CD4-positive, alpha-beta T cell treated with Interleukin-15 for 4 hours (primary cell): ENCODE measurements around the gene VWF.
"Not testable (repeated sequence)": the region's sequence is repeated elsewhere in the genome, so short reads cannot be mapped to it uniquely, and the experiment has no call there.

Experiments
- DNase-seq: peaks from one replicate; pipeline ENCODE4 v3.0.0-alpha.2; 2020; ENCODE audit warnings: low spot score

Gene VWF

DNA sequence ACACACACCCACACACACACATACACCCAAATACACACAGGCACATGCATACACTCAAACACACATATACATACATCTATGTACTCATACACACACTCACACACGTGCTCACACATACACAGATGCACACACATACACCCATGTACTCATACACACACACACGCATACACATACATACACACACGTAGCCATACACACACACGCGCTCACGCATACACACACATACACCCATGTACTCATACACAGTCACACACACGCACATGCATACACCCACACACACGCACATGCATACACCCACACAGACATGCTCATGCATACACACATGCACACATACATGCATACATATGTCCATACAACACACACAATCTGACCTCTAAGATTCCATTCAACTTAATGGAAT is 91.7 kb downstream of the VWF start:
- DNase-seq: no peak

DNA sequence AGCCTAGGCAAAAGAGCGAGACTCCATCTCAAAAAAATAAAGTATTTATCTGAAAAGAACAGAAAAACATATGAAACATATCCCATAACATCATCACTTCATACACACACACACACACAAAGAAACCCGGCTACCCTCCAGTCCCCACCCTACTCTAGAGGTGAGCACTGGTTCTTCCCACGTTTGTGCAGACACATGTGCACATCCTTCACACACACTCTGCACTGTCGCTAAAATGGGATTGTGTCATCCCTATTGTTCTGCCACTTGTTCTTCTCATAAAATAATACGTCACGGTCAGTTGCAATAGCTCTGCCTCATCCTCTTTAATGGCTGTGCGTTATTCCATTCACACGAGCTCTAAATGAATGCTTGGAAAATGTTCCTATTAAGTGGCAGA is 93.5 kb downstream of the VWF start:
- DNase-seq: no peak

DNA sequence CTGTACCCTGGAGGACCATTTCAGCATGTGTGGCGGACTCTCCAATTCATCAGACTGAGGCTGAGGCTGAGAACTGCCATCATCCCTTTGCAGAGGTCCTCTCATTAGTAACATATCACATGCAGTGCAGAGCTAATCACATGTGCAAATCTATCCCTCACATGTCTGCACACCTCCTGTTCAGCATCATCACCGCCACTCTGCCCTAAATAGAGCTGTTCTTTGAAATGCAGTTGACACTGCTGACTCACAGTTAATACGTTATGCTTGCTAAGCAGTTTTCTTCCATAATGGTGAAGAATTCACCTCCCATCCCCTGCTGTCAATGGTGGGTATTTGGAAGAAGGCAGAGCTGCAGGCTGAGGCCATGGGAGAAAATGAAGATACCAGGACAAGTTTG is 94.4 kb downstream of the VWF start:
- DNase-seq: no peak

DNA sequence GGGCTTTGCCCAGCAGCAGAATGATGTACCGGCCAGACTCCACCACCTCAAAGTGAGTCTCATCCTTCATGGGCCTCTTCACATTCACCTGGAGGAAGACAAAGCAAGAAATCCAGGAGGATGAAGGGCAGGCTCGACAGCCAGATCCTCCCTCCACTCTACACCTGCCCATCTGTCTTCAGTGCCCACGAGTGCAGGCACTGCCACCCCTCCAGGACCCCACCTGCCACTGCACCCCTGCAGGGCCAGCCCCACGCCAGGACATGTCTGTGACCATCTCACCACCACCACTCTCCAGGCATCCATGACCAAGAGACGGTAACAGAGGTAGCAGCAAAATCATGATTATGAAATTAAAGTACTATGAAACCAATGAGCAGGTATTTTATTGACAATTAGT is 95.1 kb downstream of the VWF start:
- no peak for DNase-seq

DNA sequence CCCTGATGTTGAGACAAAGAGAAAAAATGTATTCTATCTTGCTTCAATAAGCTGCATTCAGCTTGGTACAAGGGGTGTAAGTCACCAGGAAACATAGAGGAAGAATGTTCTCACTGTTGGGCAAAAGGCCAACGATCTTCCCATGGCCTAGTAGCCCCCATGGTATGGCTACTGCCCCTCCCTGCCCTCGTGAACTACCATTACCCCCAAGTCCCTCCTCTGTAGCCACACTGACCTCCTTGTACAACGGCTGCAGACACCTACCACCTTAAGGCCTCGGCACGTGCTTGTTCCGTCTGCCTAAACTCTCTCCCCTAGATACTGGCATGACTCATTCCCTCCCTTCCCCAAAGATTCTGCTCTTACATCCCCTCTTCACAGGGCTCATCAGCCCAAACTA is 97.5 kb downstream of the VWF start:
- no peak for DNase-seq

DNA sequence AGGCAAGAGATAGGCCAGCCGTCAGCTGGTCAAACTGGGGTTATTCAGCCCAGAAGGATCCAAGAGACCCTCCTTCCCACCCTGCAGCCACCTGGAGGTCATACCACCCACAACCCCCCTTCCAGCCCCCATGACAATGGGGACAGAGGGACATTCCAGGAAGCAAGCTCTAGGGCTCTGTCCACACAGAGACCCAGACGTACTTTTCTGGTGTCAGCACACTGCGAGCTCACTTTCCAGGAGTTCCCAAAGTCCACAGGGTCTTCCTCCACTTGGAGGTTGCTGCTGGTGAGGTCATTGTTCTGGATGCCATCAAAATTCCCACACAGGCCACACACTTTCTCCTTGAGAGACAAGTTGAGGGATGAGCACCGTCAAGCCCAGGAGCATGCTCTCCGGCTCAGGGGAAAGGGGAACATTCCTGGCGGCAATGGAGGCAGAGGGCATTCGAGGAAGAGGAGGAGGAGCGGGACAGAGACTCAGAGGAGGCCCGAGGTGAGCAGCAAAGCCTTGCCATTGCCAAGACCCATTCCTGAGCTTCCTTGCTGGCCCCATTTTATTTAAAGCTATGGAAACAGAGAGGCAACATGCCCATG is 98.7 kb downstream of the VWF start:
- DNase-seq: not testable (repeated sequence)

DNA sequence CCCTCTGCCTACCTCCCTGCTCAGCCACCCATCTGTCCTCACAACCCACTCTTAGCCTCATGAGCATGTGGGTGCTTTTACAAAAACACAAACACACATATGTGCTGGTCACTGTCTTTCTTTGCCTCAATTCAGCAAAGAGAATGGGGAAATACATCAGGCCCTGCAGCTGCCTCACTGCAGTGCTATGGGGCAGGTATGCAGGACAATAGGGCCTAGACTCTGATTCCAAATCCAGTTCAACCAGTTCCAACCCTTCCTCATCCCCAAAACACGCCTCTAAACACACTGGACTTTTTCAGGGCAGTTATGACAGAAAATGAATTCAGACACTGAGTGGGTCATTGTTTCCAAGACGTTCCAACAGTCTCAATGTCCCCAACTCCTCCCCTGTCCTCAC is 100.4 kb downstream of the VWF start:
- DNase-seq: not testable (repeated sequence)

DNA sequence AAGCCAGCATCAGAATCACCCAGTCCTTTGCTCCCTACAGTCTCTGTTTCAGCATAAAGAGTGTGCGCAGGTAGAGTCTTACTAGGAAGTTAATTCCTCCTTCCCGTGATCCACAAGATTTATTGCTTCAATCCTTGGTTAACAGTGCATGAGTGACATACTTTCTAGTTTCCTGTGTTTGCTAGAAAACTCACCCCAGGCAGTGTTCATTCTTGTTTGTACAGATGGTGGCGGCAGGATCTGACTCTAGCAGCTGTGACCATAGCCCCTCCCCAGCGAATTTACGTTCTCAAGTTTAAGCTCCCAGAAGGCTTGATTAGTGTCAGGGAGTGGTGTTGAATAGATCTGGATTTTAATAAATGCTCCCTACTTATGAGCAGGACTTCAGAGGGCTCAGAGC is 103.5 kb downstream of the VWF start:
- DNase-seq: no peak

DNA sequence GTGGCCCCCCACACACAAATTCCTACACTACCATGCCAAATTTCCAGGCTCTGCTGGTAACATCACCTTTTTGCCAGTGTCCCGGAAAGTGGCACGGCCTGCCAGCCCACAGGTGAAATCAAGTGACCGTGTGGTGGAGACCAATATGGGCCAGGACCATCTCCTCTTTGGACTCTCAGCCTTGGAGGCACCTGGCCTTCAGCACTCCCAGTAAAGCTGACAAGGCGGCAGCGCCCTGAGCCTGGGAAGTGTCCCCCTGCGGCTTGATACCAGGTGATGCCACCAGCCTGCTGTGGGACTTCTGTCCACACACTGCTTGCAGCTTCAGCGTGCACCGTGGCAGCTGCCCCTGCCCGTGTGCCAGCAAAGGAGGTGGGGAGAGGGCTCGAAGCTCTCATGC is 104.0 kb downstream of the VWF start:
- DNase-seq: not testable (repeated sequence)

DNA sequence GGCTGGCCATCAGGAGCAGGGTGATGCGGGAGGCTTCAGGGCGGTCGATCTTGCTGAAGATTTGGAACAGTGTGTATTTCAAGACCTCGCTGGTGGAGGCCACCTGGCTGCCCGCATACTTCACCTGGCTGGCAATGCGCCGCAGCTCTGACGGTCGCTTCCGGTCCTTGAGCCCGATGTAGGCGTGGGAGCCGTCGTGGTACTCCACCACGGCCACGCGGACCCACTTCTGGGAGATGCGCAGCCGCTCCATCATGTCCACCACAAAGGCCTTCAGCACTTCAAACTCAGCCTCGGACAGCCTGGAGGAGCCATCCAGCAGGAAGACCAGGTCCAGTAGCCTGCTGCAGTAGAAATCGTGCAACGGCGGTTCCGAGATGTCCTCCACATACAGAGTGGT is 105.2 kb downstream of the VWF start:
- DNase-seq: not testable (repeated sequence)

DNA sequence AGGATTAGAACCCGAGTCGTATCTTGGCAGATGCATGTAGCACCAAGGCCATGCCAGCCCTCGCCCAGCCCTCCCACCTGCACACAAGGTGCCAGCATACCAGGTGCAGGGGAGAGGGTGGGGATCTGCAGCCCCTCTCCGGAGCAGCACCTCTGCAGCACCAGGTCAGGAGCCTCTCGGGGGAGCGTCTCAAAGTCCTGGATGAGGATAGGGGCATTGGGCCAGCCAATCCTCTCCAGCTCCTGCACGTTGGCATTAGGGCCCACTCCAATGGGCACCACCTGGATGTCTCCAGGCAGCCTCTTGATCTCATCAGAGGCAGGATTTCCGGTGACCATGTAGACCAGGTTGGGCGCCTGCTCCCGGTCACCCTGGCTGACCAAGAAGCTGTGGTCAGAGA is 106.2 kb downstream of the VWF start:
- DNase-seq: no peak

DNA sequence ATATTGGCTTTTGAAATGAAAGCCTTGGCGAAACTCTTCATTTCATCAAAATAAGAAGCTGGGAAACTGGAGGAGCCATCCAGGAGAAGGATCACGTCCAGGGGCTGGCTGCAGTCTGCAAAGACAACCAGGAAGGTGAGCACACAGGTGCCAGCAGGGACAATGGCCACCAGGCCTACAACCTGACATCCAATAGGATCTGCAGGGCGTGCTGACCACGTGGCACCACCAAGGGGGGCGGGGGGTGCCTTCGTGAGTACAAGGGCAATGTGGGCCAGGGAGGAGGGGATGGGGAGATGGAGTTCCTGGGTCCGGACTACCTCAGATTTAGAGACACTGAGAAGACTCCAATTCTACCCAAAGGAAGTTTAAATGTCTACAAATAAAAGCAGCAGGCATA is 107.7 kb downstream of the VWF start:
- no peak for DNase-seq

DNA sequence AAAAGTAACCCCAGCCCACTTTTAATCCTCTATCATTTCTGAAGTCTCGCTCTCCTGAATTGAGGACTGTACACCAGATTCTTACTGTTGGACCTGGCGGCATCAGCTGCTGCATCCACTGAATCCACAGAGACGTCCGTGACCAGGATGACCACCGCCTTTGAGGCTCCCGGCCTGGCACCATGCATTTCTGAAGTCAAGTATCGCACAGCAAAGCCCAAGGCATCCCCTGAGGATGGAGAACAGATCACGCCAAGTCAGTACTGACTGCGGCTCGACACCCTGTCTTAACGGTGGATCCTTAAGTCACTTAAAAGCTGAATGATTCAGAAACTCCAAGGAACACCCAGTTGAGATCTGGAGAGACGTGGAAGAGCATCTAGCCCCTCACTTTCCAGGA is 108.5 kb downstream of the VWF start:
- not testable (repeated sequence) for DNase-seq

DNA sequence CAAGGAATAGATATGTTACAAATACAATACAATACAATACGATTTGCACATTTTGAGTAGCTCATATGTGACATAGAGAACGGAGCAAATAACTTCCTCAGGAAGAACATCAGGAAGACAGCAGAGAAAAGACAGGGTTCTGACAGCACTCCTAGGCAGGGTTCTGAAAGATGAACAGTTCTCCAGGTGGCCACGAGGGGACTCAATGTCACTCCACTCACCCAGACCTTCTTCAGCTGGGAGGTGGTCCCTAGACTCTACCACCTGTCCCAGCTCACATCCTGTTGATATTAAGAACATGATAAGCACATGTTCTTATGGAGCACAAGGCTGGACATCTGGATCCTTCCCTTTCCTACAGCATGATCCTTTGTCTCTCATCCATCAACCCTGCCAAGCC is 109.2 kb downstream of the VWF start:
- DNase-seq: not testable (repeated sequence)

DNA sequence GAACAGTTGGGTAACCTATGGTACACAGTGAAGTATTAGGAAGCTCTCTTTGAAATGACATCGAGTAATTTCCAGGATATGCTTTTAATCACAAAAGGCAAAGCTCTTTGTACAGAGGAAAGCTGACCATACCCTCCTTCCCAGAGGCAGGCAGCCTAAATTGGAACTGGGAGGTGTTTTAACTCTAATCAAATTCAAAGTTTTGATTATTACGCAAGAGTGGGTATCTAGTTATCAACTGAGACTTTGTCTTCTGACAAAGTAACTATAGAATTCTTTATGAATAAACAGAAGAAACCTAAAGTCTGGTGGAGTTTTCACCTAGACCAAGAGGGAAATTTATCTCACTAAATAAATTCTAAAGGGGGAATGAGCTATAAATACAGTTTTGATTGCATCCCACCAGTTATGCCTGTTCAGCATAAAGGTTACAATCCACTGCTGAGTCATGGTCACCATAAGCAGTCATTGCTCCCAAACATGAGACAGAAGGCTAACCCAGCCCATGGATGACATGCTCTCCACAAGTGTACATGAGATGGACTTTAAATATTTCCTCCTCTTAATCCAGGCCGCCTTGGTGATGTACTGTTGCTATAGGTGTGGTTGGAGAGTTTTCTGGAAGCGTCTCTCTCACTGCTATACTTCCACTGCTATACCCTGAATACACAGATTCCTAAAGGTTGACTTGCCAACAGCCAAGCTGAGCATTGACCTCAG is 113.7 kb downstream of the VWF start:
- not testable (repeated sequence) for DNase-seq

DNA sequence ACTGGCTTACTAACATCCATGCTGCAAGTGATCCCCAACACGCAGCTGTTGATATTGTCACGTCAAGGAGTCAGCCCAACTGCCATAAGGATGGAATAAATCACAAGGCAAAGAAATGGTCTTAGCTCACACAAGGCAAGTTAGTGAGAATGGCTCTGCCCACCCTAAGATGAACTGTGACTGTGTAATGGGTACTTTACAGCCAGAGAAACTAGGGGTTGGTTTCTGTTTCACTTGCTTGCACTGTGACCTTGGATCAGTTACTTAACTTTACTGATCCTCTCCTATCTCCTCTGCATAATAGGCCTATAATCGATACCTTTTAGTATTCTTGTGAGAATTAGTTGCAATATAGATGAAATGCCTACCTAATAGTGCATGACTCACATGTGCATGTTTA is 127.2 kb downstream of the VWF start:
- no peak for DNase-seq

DNA sequence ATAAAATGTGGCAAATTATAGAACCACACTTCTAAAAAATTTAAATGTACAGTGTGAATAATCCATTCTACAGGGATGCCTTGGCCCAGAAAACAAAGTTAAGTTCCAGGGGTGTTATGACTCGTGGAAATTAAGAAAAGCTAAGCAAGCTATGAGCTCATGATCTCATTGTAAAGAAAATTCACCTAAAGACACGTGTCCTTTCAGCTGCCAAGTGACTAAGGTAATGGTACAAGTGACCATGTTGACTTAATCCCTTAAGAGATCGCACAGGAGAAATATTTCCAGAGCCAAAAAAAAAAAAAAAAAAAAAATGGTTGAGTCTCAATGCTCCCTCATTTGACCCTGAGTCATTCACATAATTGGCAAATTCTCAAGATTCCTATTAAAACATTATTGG is 128.0 kb downstream of the VWF start:
- DNase-seq: no peak

DNA sequence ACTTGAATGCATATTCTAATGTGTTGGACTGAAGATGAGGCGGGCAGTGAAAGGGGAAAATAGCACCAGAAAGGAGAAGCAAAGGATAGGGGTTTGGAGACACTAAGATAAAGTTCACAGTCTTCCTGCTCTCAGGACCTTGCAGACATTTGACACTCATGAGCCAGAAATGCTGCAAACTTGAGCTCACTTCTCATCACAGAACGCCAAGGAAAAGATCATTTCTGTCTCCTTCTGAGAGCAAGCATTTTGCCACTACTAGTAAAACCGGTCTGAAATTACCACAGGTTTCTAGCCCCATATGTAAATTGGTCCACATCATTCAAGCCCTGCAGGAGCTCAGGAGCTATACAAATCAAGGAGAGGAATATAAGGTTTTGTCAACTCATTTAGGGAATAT is 134.8 kb downstream of the VWF start:
- DNase-seq: no peak

DNA sequence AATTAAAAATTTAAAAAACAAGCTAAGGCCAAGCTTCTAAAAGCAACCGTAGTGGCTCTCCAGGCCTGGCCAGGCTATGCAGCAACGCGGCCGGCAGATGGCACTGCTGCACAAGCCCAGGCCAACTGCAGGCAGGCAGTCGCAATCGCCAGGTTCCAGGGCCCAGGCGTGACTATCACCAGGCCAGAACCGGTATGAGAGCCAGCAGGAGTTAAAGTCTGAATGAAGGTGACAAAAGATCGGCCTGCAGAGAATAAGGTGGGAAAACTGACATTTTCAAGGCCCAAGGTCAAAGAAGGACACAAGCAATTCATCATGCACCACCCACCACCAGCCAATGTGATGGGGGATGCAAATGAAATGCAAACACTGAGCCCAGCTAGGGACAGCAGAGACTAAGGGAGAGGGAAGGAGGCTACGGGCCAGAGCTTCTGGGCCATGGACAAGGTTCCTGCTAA is 135.8 kb downstream of the VWF start:
- peak; percentile 57 for DNase-seq

DNA sequence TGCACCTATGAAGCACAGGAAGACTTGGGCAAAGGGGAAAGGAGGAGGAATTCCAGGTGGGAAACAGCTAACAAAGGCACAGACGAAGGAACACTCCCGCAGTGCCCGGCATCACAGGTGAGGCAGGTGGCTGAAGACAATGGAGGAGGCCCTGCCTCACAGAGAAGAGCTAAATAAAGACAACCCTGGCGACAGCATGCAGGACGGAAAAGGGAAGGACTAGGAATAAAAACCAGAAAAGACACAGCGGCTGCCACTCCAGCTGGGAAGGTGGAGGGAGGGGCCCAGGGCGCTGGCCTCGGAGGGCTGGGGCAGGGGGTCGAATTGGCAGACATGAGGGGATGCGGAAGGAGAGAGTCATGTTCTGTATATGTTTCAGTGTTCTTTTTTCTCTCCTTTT is 136.4 kb downstream of the VWF start:
- no peak for DNase-seq

DNA sequence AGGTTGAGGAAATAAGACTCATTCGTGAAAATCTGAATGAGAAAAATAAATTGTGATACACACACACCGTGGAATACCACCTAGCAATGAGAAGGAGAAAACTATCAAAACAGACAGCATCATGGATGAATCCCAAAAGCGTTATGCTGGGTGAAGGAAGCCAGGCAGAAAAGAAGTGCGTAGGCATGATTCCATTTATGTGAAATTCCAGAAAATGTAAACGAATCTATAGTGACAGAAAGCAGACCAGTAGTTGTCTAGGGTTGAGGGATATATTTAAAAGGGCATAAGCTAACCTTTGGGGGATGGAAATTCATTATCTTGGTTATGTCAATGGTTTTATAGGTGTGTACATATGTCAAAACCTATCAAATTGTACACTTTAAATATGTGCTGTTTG is 136.9 kb downstream of the VWF start:
- DNase-seq: no peak

DNA sequence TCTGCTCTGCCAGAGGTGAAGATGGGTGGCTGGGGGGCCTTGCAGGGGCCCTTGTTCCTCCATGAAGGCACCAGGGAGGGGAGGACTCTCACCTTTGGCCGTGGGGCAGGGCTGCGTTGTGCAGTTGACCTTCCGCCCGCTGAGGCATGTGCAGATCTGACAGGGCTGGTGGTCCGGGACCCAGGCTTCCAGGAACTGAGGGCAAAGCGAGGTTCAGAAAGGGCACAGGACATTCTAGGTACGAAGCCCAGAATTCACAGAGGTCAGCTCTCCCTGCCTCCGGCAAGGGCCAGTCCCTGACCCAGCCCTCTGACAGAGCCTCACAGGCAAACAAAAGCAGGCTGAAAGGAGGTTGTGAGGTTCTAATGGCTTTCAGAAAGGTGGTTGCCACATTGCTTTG is 139.0 kb downstream of the VWF start:
- DNase-seq: no peak

DNA sequence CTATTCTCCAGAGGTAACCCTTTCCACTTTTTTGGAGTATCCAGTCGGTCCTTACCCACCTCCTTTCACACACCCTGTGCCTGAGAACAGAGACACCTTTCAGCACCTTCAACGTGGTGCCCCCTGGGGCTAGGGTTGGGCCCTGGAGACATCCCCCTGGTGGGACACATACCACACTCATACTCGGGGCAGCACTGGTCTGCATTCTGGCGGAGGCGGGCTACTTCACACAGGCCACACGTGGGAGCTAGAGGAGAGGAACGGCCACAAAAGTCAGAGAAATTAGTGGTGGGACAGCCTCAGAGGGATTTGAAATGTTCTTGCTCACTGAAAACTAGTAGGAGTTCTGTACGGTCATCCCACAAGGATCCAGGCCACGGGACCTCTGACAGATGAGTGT is 139.6 kb downstream of the VWF start:
- DNase-seq: no peak

DNA sequence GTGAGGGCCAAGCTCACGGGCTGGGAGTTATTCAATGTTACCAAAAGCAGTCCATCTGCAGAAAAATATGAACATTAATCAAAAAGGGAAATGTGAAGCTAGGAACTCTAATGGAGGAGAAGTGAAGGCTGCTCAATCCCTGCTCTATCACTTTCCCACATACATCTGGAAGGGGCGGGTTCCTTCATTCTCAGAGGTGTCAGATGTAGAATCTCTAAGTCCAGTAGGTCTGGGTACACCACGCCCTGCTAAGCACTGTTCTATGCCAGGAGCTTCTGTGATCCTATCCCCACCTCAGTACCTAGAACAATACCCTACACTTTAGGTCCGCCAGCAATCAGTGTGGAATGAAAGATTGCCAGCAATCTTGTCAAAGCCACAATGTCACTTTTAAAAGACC is 142.4 kb downstream of the VWF start:
- no peak for DNase-seq
